Left renal pelvis (tissue), 4 donors: Measurements from ENCODE around the gene PERCC1. TPM values are rescaled to one million over a fixed set of nuclear protein-coding genes. Genes with fewer than 3 reads are reported as not detected.

Source experiments
- polyA plus RNA-seq, 4 donors: library from polyadenylated mRNA; unstranded; fragments of 120-200 nt; gene quantifications; one replicate each; pipeline ENCODE4 v1.2.1, GENCODE V29; 2013; ENCODE audit not compliant: insufficient read length in 4 of 4

The PERCC1 gene
- polyA plus RNA-seq, 4 donors, result 0.25 TPM; not detected in 3

Other genes starting within 250 kb of the PERCC1 start
- 1 to 10 TPM in 1 of 4 donors, under 1 TPM in 3; 0.30 to 1.1 (median 0.50) TPM for gene TPSG1, start 205.8 kb upstream of the PERCC1 start, polyA plus RNA-seq
- under 1 TPM in 1 of 4 donors, not detected in 3; 0.12 TPM for gene TPSB2, start 200.9 kb upstream of the PERCC1 start, polyA plus RNA-seq
- under 1 TPM in 3 of 4 donors, not detected in 1; 0.16 to 0.48 (median 0.42) TPM for gene TPSAB1, start 190.4 kb upstream of the PERCC1 start, polyA plus RNA-seq
- gene TPSD1, start 175.0 kb upstream of the PERCC1 start, polyA plus RNA-seq, result not detected
- 100 to 1,000 TPM; 164 to 183 (median 167) TPM for gene UBE2I, start 121.4 kb upstream of the PERCC1 start, polyA plus RNA-seq
- gene BAIAP3, start 97.4 kb upstream of the PERCC1 start, polyA plus RNA-seq, result 1 to 10 TPM in 3 of 4 donors, under 1 TPM in 1; 0.91 to 8.0 (median 4.6) TPM
- 10 to 100 TPM; 36.0 to 59.7 (median 38.8) TPM for gene TSR3, start 79.2 kb upstream of the PERCC1 start, polyA plus RNA-seq
- 10 to 100 TPM; 54.1 to 76.1 (median 56.8) TPM for gene GNPTG, start 79.1 kb upstream of the PERCC1 start, polyA plus RNA-seq
- 10 to 100 TPM; 10.2 to 29.3 (median 16.3) TPM for gene UNKL, start 16.4 kb upstream of the PERCC1 start, polyA plus RNA-seq
- gene UQCC4, start 10.3 kb upstream of the PERCC1 start, polyA plus RNA-seq, result 10 to 100 TPM; 10.5 to 14.2 (median 11.5) TPM
- 1 to 10 TPM; 1.4 to 4.1 (median 2.0) TPM for gene CCDC154, start 13.5 kb downstream of the PERCC1 start, polyA plus RNA-seq
- gene CLCN7, start 44.0 kb downstream of the PERCC1 start, polyA plus RNA-seq, result 10 to 100 TPM; 38.3 to 68.6 (median 47.1) TPM
- under 1 TPM in 1 of 4 donors, not detected in 3; 0.11 TPM for gene PTX4, start 57.9 kb downstream of the PERCC1 start, polyA plus RNA-seq
- gene TELO2, start 62.3 kb downstream of the PERCC1 start, polyA plus RNA-seq, result 10 to 100 TPM; 23.3 to 51.8 (median 29.3) TPM
- gene TMEM204, start 102.6 kb downstream of the PERCC1 start, polyA plus RNA-seq, result 10 to 100 TPM; 14.7 to 22.7 (median 19.2) TPM
- 10 to 100 TPM; 27.2 to 50.1 (median 37.1) TPM for gene IFT140, start 181.0 kb downstream of the PERCC1 start, polyA plus RNA-seq
- 10 to 100 TPM; 15.1 to 27.5 (median 18.6) TPM for gene CRAMP1, start 181.3 kb downstream of the PERCC1 start, polyA plus RNA-seq
- gene JPT2, start 247.2 kb downstream of the PERCC1 start, polyA plus RNA-seq, result 10 to 100 TPM; 49.3 to 88.7 (median 87.9) TPM